H9 (cell line): ENCODE measurements around the gene ROR1. TPM values are rescaled to one million over a fixed set of nuclear protein-coding genes. Genes with fewer than 3 reads are reported as not detected.

Experiments
- DNase-seq: peaks from one replicate; pipeline ENCODE4 v3.0.0-alpha.2; 2017
- H2AFZ ChIP-seq: one replicate; pipeline ENCODE4 v1.6.1; 2013; ENCODE audit warnings: mild to moderate bottlenecking, low read length, control low read depth, moderate library complexity
- H2AK5ac ChIP-seq: 2 replicates; pipeline ENCODE4 v1.6.1; 2013; ENCODE audit warnings: low read length, control low read depth, mixed read lengths; ENCODE audit not compliant: insufficient read length
- H2BK120ac ChIP-seq: one replicate; pipeline ENCODE4 v1.6.1; 2013; ENCODE audit warnings: low read depth, mild to moderate bottlenecking, low read length, control low read depth, inconsistent platforms; ENCODE audit not compliant: poor library complexity, severe bottlenecking
- H2BK12ac ChIP-seq: 2 replicates; pipeline ENCODE4 v1.6.1; 2013; ENCODE audit warnings: low read length, control low read depth, mixed read lengths, low read depth; ENCODE audit not compliant: insufficient read length
- H2BK15ac ChIP-seq: 2 replicates; pipeline ENCODE4 v1.6.1; 2013; ENCODE audit warnings: low read depth, low read length, control low read depth
- H2BK20ac ChIP-seq: one replicate; pipeline ENCODE4 v1.6.1; 2013; ENCODE audit warnings: low read depth, mild to moderate bottlenecking, low read length, control low read depth, inconsistent platforms; ENCODE audit not compliant: poor library complexity, severe bottlenecking
- H2BK5ac ChIP-seq: 2 replicates; pipeline ENCODE4 v1.6.1; 2013; ENCODE audit warnings: low read length, control low read depth, mixed read lengths; ENCODE audit not compliant: insufficient read length
- H3K14ac ChIP-seq: 2 replicates; pipeline ENCODE4 v1.6.1; 2013; ENCODE audit warnings: low read length, control low read depth; ENCODE audit not compliant: insufficient read depth
- H3K18ac ChIP-seq: 2 replicates; pipeline ENCODE4 v1.6.1; 2013; ENCODE audit warnings: low read depth, mild to moderate bottlenecking, mixed read lengths, low read length, control low read depth; ENCODE audit not compliant: insufficient read length
- H3K23ac ChIP-seq: 2 replicates; pipeline ENCODE4 v1.6.1; 2013; ENCODE audit warnings: low read length, control low read depth, mixed read lengths, low read depth; ENCODE audit not compliant: insufficient read length
- H3K23me2 ChIP-seq: 2 replicates; pipeline ENCODE4 v1.6.1; 2013; ENCODE audit warnings: low read depth, mild to moderate bottlenecking, mixed read lengths, low read length, control low read depth; ENCODE audit not compliant: insufficient read length, poor library complexity, severe bottlenecking
- H3K27ac ChIP-seq: 2 replicates; pipeline ENCODE4 v1.5.1; 2013; ENCODE audit warnings: low read length, control low read depth, mixed read lengths, low read depth; ENCODE audit not compliant: insufficient read length
- H3K27me3 ChIP-seq: 2 replicates; pipeline ENCODE4 v1.6.1; 2013; ENCODE audit warnings: low read length, control low read depth, inconsistent platforms; ENCODE audit not compliant: insufficient read depth
- H3K4ac ChIP-seq: 2 replicates; pipeline ENCODE4 v1.6.1; 2013; ENCODE audit warnings: low read depth, mild to moderate bottlenecking, control low read depth, inconsistent platforms, low read length, moderate library complexity
- H3K4me1 ChIP-seq: 2 replicates; pipeline ENCODE4 v1.6.1; 2013; ENCODE audit warnings: low read length, control low read depth, inconsistent platforms; ENCODE audit not compliant: insufficient read depth
- H3K4me2 ChIP-seq: 2 replicates; pipeline ENCODE4 v1.6.1; 2013; ENCODE audit warnings: low read length, control low read depth, mixed read lengths; ENCODE audit not compliant: insufficient read length, insufficient read depth
- H3K56ac ChIP-seq: 2 replicates; pipeline ENCODE4 v1.6.1; 2013; ENCODE audit warnings: low read depth, mild to moderate bottlenecking, mixed read lengths, low read length, control low read depth; ENCODE audit not compliant: insufficient read length
- H3K79me1 ChIP-seq: 2 replicates; pipeline ENCODE4 v1.6.1; 2013; ENCODE audit warnings: low read depth, mild to moderate bottlenecking, moderate library complexity, low read length, control low read depth, inconsistent platforms; ENCODE audit not compliant: insufficient read depth, poor library complexity, severe bottlenecking
- H3K79me2 ChIP-seq: 2 replicates; pipeline ENCODE4 v1.6.1; 2013; ENCODE audit warnings: low read length, control low read depth, inconsistent platforms; ENCODE audit not compliant: insufficient read depth
- H3K9ac ChIP-seq: 2 replicates; pipeline ENCODE4 v1.6.1; 2013; ENCODE audit warnings: low read length, control low read depth, mixed read lengths; ENCODE audit not compliant: insufficient read length; ENCODE audit errors: extremely low read depth
- H3K9me3 ChIP-seq: one replicate; pipeline ENCODE4 v1.6.1; 2013; ENCODE audit warnings: low read depth, low read length, inconsistent platforms; ENCODE audit not compliant: control insufficient read depth
- H3T11ph ChIP-seq: one replicate; pipeline ENCODE4 v1.6.1; 2013; ENCODE audit warnings: mild to moderate bottlenecking, low read length, control low read depth, inconsistent platforms
- H4K20me1 ChIP-seq: one replicate; pipeline ENCODE4 v1.6.1; 2013; ENCODE audit not compliant: control insufficient read depth, insufficient read length, insufficient read depth
- H4K5ac ChIP-seq: 2 replicates; pipeline ENCODE4 v1.6.1; 2013; ENCODE audit warnings: low read depth, mild to moderate bottlenecking, mixed read lengths, low read length, control low read depth; ENCODE audit not compliant: insufficient read length
- H4K8ac ChIP-seq: replicated peaks from 2 replicates; pipeline ENCODE4 v1.6.1; 2013; ENCODE audit warnings: low read length, control low read depth, mixed read lengths, low read depth; ENCODE audit not compliant: insufficient read length
- H4K91ac ChIP-seq: 2 replicates; pipeline ENCODE4 v1.6.1; 2013; ENCODE audit warnings: low read depth, mild to moderate bottlenecking, moderate library complexity, mixed read lengths, low read length, control low read depth; ENCODE audit not compliant: insufficient read length
- H3K27ac Mint-ChIP-seq, 3 experiments: 2 replicates in 2 of 3; 3 replicates in 1 of 3; pipeline ENCODE4 v1.8.0; 2020 to 2021; ENCODE audit warnings: mixed read lengths in 3 of 3, mild to moderate bottlenecking in 1 of 3, moderate library complexity in 1 of 3
- H3K27me3 Mint-ChIP-seq: 2 replicates; pipeline ENCODE4 v1.8.0; 2021; ENCODE audit warnings: low read depth, mild to moderate bottlenecking, moderate library complexity, mixed read lengths
- H3K36me3 Mint-ChIP-seq, 3 experiments: 2 replicates in 2 of 3; 3 replicates in 1 of 3; pipeline ENCODE4 v1.8.0; 2020 to 2021; ENCODE audit warnings: low read depth in 3 of 3, mixed read lengths in 3 of 3; ENCODE audit not compliant: insufficient read depth in 1 of 3
- H3K4me1 Mint-ChIP-seq, 2 experiments: 2 replicates each; pipeline ENCODE4 v1.8.0; 2020; ENCODE audit warnings: mixed read lengths in 2 of 2
- H3K4me3 Mint-ChIP-seq, 2 experiments: 2 replicates in 1 of 2; 3 replicates in 1 of 2; pipeline ENCODE4 v1.8.0; 2020 to 2021; ENCODE audit warnings: mild to moderate bottlenecking in 2 of 2, mixed read lengths in 2 of 2, moderate library complexity in 1 of 2
- H3K9me3 Mint-ChIP-seq, 2 experiments: 2 replicates in 1 of 2; 3 replicates in 1 of 2; pipeline ENCODE4 v1.8.0; 2020; ENCODE audit warnings: mild to moderate bottlenecking in 2 of 2, mixed read lengths in 2 of 2, moderate library complexity in 1 of 2
- WGBS: extraction: QIAGEN DNeasy Blood & Tissue Kit; methylation state at CpG from one replicate; pipeline ENCODE4 v1.1.7; 2013; ENCODE audit warnings: missing lambda C conversion rate, low lambda C conversion rate, mixed read lengths; ENCODE audit not compliant: insufficient read length; ENCODE audit errors: extremely low coverage; 5-methylcytosine and 5-hydroxymethylcytosine counted together
- total RNA-seq: library from RNA; stranded (reverse); gene quantifications from 2 replicates; pipeline ENCODE4 v1.2.1, GENCODE V29; 2021
- TF ChIP-seq, protein P1 (sequence below): fragments of 200-600 bp; sonication (generic); conservative IDR thresholded peaks from 3 replicates; pipeline ENCODE4 v1.8.0; 2021; ENCODE audit warnings: antibody characterized with exemption, mild to moderate bottlenecking

Gene ROR1
- total RNA-seq, 1 experiment from 2014 or later: 75.9 TPM

DNA sequence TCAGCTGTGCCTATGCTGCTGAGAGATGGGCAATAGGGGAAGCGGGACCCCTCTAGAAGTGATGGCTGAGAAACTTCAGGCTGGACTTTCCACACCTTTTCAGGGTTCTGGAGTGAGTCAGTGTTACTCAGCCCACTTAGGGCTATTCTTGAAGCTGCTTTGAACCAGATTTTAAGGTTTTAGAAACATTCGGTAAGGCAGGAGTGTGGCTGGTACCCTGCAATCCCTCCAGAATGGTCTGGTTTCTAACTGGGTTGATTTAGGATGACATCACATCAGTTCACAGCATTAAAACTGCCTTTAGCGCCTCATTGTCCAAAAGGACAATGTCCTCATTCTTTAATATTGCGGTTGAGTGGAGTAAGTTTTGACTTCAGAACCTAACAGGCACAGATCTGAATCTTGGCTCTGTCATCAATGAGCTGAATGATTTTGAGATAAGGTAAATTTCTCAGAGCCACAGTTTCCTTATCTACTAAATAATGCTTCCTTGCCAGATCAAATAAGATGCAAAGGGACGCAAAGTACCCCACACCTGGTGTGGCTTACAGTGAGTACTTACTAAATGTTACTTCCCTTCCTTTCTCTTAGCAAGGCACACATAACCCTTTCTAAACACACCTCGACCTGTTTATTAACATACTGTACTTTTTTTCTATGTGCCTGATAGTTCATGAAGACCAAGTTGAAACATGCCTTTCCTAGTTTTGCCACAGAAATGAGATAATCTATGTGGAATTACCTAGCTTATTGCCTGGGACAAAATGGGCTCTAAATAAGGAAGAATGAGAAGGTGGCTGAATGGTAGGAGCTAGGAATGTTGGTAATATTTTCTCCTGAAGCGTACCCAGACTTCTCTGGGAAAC, 209.8 kb downstream of the ROR1 start:
- Histone ChIP-seq H4K8ac (no peak overlapping the region), H2BK20ac (no peak overlapping the region), H3K4me1 (peaks cover 4% of the 10 kb centered on the region; the same call in 1 of the 2 replicates), H2BK5ac (no peak overlapping the region), H2AK5ac (no peak overlapping the region), H2BK12ac (no peak overlapping the region), H3K27me3 (no peaks in the 10 kb centered on the region), H3K79me1 (peaks cover 7% of the 10 kb centered on the region), H2AFZ (no peak overlapping the region), H3K9ac (no peak overlapping the region), H2BK120ac (no peak overlapping the region), H2BK15ac (no peak overlapping the region), H3K4ac (no peak overlapping the region), H3K9me3 (no peaks in the 10 kb centered on the region), H4K91ac (no peak overlapping the region), H3K14ac (no peak overlapping the region), H3K18ac (no peak overlapping the region), H3K27ac (no peak overlapping the region), H3K4me2 (no peak overlapping the region), H3K23me2 (no peaks in the 10 kb centered on the region), H3K56ac (no peak overlapping the region), H3K79me2 (peaks cover 7% of the 10 kb centered on the region; the same call in 1 of the 2 replicates), H4K5ac (no peak overlapping the region), H4K20me1 (no peaks in the 10 kb centered on the region), H3T11ph (no peak overlapping the region), H3K23ac (no peak overlapping the region)
- Mint-ChIP-seq H3K4me1 (peaks cover 35 to 49% of the 10 kb centered on the region in 2 experiments), H3K27me3 (no peaks in the 10 kb centered on the region), H3K36me3 (peaks cover 0 to 4% (median 3%) of the 10 kb centered on the region in 3 experiments; a peak in 3 of 7 replicates), H3K27ac (peak overlapping the region in 1 of 3 experiments; percentile 41; a peak in 4 of 7 replicates), H3K9me3 (peaks cover 0 to 2% of the 10 kb centered on the region in 2 experiments; a peak in 1 of 5 replicates), H3K4me3 (no peak overlapping the region)
- WGBS: no CpG with 5 or more reads among the region's 7 CpGs
- TF ChIP-seq, protein P1, sequence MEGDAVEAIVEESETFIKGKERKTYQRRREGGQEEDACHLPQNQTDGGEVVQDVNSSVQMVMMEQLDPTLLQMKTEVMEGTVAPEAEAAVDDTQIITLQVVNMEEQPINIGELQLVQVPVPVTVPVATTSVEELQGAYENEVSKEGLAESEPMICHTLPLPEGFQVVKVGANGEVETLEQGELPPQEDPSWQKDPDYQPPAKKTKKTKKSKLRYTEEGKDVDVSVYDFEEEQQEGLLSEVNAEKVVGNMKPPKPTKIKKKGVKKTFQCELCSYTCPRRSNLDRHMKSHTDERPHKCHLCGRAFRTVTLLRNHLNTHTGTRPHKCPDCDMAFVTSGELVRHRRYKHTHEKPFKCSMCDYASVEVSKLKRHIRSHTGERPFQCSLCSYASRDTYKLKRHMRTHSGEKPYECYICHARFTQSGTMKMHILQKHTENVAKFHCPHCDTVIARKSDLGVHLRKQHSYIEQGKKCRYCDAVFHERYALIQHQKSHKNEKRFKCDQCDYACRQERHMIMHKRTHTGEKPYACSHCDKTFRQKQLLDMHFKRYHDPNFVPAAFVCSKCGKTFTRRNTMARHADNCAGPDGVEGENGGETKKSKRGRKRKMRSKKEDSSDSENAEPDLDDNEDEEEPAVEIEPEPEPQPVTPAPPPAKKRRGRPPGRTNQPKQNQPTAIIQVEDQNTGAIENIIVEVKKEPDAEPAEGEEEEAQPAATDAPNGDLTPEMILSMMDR: no peak
- DNase-seq: no peak
